AG04450 (cell line): ENCODE data around the gene FOSL2. TPM values are rescaled to one million over a fixed set of nuclear protein-coding genes. Genes with fewer than 3 reads are reported as not detected.

ENCODE experiments used
- CTCF ChIA-PET: fragments of 300-600, 350-600 bp; formaldehyde crosslinking; extraction: SDS; loops from one replicate; lab custom pipeline; 2022; ENCODE audit warnings: antibody characterized with exemption, inconsistent platforms; lab: Charles Lee
- POLR2A ChIA-PET: fragments of 350-600 bp; formaldehyde crosslinking; extraction: SDS; loops from one replicate; lab custom pipeline; 2021; ENCODE audit warnings: antibody characterized with exemption, inconsistent platforms; lab: Yijun Ruan, JAX
- DNase-seq: peaks from one replicate; pipeline ENCODE4 v3.0.0-alpha.2; 2011; ENCODE audit warnings: low read depth, low spot score
- H3K27ac ChIP-seq: one replicate; pipeline ENCODE4 v1.5.1; 2012; ENCODE audit warnings: low read depth, low read length, control low read depth
- H3K27me3 ChIP-seq: one replicate; pipeline ENCODE4 v1.6.0; 2012; ENCODE audit warnings: low read length; ENCODE audit not compliant: control insufficient read depth, insufficient read depth
- H3K4me3 ChIP-seq: 2 replicates; pipeline ENCODE4 v1.5.1; 2011; ENCODE audit warnings: mild to moderate bottlenecking, low read depth, low read length, control low read depth
- H3K9me3 ChIP-seq: 2 replicates; pipeline ENCODE4 v1.5.1; 2012; ENCODE audit warnings: low read length; ENCODE audit not compliant: control insufficient read depth, insufficient read depth
- polyA plus RNA-seq: library from polyadenylated mRNA; depleted of rRNA; stranded (reverse); fragments of >200 nt; gene quantifications from 2 replicates; pipeline ENCODE4 v1.2.3, GENCODE V29; 2011
- TF ChIP-seq, protein P1 (sequence below): IDR thresholded peaks from 2 replicates; pipeline ENCODE4 v1.5.1; 2011; ENCODE audit warnings: low read depth, low read length, control low read depth, inconsistent platforms

Gene FOSL2
- polyA plus RNA-seq, 1 experiment = 45.3 TPM

DNA sequence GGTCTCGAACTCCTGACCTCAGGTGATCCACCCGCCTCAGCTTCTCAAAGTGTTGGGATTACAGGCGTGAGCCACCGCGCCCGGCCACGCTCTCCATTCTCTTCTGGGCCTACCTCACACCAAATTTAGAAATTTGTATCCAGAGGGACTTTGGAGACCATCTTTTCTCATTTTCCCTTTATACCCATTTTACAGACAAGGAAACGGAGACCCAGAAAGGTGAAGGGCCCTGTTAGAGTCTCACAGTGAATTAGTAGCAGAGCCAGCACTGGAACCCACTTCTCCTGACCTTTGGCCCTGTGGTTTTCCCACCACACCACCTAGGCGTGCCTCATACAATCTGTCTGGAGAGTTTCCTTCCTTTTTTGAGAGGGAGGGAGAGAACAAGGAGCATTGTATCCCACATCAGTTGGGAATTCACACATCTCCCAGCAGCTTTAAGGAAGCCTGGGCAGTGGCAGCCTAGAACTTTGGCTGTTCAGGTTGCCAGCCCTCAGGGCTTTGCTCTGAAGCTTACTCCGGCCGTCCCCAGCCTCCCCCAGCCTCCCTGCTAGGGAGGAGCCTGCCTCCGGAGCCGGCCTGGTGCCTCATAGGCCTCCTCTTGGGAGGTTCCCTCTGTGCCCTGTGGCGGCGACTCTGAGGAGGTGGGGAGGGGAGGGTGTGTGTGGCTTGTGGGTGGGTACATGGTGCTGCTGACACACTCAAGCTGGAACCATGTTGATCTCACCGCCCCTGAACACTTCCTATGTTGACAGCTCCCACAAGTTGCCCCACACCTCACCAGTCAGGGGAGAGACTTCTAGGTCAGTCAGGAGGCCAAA lies 13.8 kb downstream of the FOSL2 start:
- H3K27me3 ChIP-seq = no peaks in the 10 kb centered on the region
- H3K9me3 ChIP-seq = no peaks in the 10 kb centered on the region
- peak overlapping the region; percentile 47 for H3K27ac ChIP-seq
- DNase-seq = no peak
- TF ChIP-seq, protein P1, sequence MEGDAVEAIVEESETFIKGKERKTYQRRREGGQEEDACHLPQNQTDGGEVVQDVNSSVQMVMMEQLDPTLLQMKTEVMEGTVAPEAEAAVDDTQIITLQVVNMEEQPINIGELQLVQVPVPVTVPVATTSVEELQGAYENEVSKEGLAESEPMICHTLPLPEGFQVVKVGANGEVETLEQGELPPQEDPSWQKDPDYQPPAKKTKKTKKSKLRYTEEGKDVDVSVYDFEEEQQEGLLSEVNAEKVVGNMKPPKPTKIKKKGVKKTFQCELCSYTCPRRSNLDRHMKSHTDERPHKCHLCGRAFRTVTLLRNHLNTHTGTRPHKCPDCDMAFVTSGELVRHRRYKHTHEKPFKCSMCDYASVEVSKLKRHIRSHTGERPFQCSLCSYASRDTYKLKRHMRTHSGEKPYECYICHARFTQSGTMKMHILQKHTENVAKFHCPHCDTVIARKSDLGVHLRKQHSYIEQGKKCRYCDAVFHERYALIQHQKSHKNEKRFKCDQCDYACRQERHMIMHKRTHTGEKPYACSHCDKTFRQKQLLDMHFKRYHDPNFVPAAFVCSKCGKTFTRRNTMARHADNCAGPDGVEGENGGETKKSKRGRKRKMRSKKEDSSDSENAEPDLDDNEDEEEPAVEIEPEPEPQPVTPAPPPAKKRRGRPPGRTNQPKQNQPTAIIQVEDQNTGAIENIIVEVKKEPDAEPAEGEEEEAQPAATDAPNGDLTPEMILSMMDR = no peak
- ChIA-PET CTCF (no interaction called here), POLR2A (interaction anchor here (0.5 to 1.2 kb wide), 3 partner anchors 10 to 213 kb away, joined by 3 to 5 read pairs (median 4); partner anchors contain the start of gene FOSL2)
- H3K4me3 ChIP-seq = no peak overlapping the region

DNA sequence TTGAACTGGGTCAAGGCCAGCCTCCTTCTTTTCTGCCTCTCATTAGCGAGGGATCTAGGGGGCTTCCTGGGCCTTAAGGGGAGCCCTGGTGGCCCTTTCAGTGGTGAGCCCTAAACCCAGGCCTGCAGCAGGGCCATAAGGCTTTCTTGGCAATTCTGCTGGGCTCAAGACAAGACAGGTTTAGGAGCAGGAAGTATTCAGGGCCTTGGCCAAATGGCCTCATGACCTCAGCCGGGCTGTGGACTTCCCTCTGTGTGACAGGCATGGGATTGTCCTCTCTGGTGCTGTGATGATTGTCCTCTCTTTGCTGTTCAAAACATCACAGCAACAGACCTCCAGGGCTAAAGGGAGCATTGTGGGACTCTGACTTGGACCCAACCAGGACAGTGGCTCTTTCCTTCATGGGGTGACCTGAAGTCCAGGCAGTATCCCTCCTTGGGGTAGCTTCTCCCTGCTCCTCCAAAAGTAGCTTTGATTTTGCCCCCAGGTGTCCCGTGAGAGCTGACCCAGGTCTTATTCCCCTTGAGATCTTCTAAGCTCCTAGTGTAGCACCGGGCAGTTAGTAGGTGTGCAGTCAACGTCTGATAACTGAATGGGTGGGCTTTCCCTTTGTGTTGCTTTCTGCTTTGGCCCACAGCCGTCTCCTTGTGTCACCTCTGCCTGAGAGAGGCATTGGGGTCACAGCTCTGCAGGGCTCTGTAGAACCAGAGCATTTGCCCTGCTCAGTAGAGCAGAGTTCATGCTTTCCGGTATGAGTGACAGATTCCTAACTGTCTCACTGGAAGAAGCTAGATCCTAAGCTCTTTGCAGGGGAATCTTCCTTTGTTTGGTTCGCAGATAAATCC lies 14.7 kb downstream of the FOSL2 start:
- Histone ChIP-seq H3K4me3 (no peak overlapping the region), H3K27ac (peak overlapping the region; percentile 47), H3K27me3 (no peaks in the 10 kb centered on the region), H3K9me3 (no peaks in the 10 kb centered on the region)
- CTCF ChIA-PET = no interaction called here
- no peak for DNase-seq
- POLR2A ChIA-PET = interaction anchor here (0.5 to 0.6 kb wide), 2 partner anchors 10 to 212 kb away, joined by 3 to 5 read pairs; no protein-coding TSS in a partner anchor
- TF ChIP-seq, protein P1 = no peak

DNA sequence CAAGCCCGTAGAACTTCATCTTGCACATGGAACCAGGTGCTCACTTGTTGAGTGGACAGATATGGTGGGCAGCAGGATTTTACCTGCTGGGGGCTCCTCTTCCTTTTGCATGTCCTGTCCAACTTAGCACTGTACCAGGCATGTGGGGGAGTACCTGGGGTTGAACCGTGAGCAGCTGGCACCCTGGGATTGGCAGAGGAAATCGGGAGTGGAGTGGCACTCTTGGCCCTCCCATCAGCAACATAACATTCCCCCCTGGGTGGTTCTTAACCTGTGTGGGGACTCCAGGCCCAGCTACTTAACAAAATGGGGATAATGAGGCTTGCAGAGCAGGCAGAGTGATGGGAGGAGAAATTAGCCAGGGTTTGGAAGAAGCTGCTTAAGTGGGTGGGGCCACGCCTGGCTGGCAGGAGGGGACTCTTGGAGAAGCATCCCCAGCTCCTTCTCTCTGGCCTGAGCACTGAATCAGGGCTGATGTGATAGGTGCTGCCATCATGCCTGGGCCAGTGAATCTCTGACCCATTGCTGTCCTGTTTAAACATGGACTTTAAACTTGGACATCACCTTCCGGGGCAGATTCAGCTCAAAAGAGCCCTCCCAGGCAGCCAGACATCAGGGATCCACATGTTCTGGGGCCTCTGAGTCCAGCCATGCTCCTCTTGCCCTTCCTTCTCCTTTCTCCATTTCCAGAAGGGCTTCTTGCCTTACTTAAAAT lies 15.5 kb downstream of the FOSL2 start:
- TF ChIP-seq, protein P1 = no peak
- no peaks in the 10 kb centered on the region for H3K27me3 ChIP-seq
- no peak overlapping the region for H3K27ac ChIP-seq
- ChIA-PET POLR2A (no interaction called here), CTCF (interaction anchor here (1.0 kb wide), 1 partner anchor 685 kb away, joined by 5 read pairs; no protein-coding TSS in a partner anchor)
- H3K9me3 ChIP-seq = no peaks in the 10 kb centered on the region
- H3K4me3 ChIP-seq = no peak overlapping the region
- DNase-seq = no peak

DNA sequence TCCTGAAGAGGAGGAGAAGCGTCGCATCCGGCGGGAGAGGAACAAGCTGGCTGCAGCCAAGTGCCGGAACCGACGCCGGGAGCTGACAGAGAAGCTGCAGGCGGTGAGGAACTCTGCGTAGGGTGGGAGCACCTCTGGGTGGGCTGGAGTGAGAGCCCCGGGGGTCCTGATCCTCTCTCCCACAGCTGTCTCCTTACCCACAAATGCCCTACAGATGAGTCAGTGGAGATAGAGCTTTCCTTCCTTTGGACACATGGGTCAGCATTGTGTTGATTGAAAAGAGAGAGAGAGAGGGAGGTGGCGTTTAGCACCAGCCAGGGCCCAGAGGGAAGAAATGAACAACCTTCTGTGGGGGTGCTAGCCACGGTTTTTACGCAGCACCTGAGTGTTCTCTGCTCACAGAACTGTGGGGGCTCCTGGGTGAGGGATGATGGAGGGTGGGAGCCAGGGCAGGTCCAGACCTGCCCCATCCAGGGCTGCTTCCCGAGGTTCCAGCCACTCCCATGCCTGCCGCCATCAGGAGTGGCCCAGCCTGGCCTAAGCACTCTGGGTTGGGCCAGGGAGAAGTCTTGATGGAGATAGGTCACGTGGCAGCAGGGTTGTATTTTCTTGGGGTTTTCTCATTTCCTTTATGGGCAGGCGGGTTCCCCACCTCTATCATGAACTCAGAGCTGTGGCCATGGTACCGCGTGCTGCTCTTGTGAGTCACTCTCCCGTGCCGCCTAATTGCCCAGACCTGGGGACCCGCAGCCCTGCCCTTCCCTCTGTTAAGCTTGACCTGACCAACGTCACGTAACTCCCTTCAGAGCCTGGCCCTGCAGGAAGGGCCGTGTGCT lies 16.3 kb downstream of the FOSL2 start:
- POLR2A ChIA-PET = no interaction called here
- no peak overlapping the region for H3K4me3 ChIP-seq
- H3K9me3 ChIP-seq = no peaks in the 10 kb centered on the region
- no peaks in the 10 kb centered on the region for H3K27me3 ChIP-seq
- TF ChIP-seq, protein P1 = no peak
- H3K27ac ChIP-seq = peak overlapping the region; percentile 52
- CTCF ChIA-PET = interaction anchor here (1.0 kb wide), 1 partner anchor 686 kb away, joined by 5 read pairs; no protein-coding TSS in a partner anchor
- no peak for DNase-seq
